Measurements from ENCODE around the gene ITIH4. TPM values are rescaled to one million over a fixed set of nuclear protein-coding genes. Genes with fewer than 3 reads are reported as not detected.

Gene ITIH4
- total RNA-seq, 1 donor: 1.3 TPM

- no peak for DNase-seq (ENCODE audit: low read depth)
- no peak for TF ChIP-seq CTCF (IDR thresholded peaks at IDR 0.05; ENCODE audit: insufficient read depth, low read depth, low read length)
- H3K4me3 ChIP-seq (ENCODE audit: low read depth, low read length): no peak overlapping the region
Observed at GRCh38 chr3:52792413-52792812, 38.1 kb downstream of the ITIH4 start.

- TF ChIP-seq CTCF (IDR thresholded peaks at IDR 0.05; ENCODE audit: insufficient read depth, low read depth, low read length): no peak
- no peak overlapping the region for H3K4me3 ChIP-seq (ENCODE audit: low read depth, low read length)
- DNase-seq (ENCODE audit: low read depth): no peak
Observed at GRCh38 chr3:52791928-52792327, 38.5 kb downstream of the ITIH4 start.

DNA sequence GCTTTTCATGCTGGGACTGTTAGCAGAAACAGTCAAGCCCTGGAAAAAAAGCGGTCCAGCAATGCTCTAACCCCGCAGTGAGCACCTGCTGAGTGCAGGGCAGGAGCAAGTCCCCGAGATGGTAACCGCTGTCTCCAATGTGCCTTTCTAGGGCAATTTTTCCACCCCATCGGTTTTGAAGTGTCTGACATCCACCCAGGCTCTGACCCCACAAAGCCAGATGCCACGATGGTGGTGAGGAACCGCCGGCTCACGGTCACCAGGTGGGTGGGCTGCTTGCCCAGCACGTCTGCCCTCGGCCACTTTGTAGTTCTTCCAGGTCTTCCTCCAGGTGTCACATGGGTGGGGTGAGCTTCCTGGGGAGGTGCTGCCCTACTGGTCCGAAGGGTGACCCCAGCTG is 39.1 kb downstream of the ITIH4 start:
- no peak for DNase-seq (ENCODE audit: low read depth)
- H3K4me3 ChIP-seq (ENCODE audit: low read depth, low read length): no peak overlapping the region
- TF ChIP-seq CTCF (IDR thresholded peaks at IDR 0.05; ENCODE audit: insufficient read depth, low read depth, low read length): no peak

DNA sequence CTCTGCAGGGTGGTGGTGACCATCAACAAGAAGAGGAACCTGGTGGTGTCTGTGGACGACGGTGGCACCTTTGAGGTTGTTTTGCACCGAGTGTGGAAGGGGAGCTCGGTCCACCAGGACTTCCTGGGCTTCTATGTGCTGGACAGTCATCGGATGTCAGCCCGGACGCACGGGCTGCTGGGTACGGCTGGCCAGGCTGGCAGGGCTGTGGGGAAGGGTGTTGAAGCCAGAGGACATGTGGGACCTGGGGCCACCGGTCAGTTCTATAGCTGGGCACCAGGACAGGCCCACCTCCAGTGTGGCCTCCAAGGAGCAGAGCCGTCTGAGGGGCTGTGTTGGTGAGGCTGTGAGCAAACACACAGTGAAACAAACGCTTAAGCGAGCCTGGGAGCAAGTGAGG is 39.7 kb downstream of the ITIH4 start:
- TF ChIP-seq CTCF (IDR thresholded peaks at IDR 0.05; ENCODE audit: insufficient read depth, low read depth, low read length): no peak
- DNase-seq (ENCODE audit: low read depth): no peak
- no peak overlapping the region for H3K4me3 ChIP-seq (ENCODE audit: low read depth, low read length)

GRCh38 chr3:52790337-52790736 is 40.1 kb downstream of the ITIH4 start:
- H3K4me3 ChIP-seq (ENCODE audit: low read depth, low read length): no peak overlapping the region
- DNase-seq (ENCODE audit: low read depth): no peak
- no peak for TF ChIP-seq CTCF (IDR thresholded peaks at IDR 0.05; ENCODE audit: insufficient read depth, low read depth, low read length)

- DNase-seq (ENCODE audit: low read depth): no peak
- H3K4me3 ChIP-seq (ENCODE audit: low read depth, low read length): no peak overlapping the region
- TF ChIP-seq CTCF (IDR thresholded peaks at IDR 0.05; ENCODE audit: insufficient read depth, low read depth, low read length): no peak
Observed at GRCh38 chr3:52789746-52790040, 40.8 kb downstream of the ITIH4 start.

DNA sequence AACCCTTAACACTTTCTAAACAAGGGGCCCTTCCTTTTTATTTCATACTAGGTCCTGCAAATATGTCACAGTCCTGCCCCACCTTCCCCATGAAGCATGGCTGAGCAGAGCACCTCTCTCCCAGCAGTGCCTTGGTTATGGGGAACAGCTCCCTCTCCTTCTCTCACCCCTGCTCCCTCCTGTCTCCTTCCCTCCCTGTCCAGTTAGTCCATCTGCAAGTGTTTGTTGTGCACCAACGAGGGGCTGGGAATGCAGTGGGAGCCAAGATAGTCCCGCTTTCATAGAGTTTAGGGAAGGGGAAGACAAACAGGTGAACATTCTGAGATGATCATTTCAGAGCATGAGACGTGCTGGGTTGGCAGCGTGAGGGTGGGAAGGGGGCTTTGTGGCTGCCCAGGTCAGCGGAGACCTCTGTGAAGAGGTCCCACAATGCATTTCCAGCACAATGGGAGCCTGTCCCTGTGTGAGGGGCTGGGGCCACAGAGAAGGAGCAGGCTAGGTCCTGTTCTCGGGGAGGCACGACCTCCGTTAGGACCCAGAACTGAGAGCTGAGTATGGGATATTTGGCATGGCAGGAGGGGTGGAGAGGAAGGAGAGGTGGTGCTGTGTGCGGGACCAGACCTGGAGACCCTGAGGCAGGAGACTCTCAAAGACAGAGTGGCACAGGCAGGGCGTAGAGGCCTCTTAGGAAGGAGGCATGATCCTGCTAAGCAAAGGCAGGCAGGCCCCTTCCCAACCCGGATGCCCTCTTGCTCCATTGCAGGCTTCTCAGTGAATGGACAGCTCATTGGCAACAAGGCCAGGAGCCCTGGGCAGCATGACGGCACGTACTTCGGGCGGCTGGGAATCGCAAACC is 41.4 kb downstream of the ITIH4 start:
- DNase-seq (ENCODE audit: low read depth): no peak
- TF ChIP-seq CTCF (IDR thresholded peaks at IDR 0.05; ENCODE audit: insufficient read depth, low read depth, low read length): no peak
- no peak overlapping the region for H3K4me3 ChIP-seq (ENCODE audit: low read depth, low read length)

Data from fibroblast of villous mesenchyme (primary cell).